ENCODE results near the gene MSI2. TPM values are rescaled to one million over a fixed set of nuclear protein-coding genes. Genes with fewer than 3 reads are reported as not detected.

MSI2 gene
- total RNA-seq, 1 experiment from 2014 or later: 75.0 TPM

GRCh38 chr17:57417956-57418355 is 161.6 kb downstream of the MSI2 start:
- DNase-seq (ENCODE audit: low spot score): no peak
- in situ Hi-C loops (cut with HindIII; ENCODE audit: low sequenced_read_pairs): no loop called here

- no peak for DNase-seq (ENCODE audit: low spot score)
- in situ Hi-C loops (cut with HindIII; ENCODE audit: low sequenced_read_pairs): no loop called here
Observed at GRCh38 chr17:57418463-57419246, 162.3 kb downstream of the MSI2 start.

DNA sequence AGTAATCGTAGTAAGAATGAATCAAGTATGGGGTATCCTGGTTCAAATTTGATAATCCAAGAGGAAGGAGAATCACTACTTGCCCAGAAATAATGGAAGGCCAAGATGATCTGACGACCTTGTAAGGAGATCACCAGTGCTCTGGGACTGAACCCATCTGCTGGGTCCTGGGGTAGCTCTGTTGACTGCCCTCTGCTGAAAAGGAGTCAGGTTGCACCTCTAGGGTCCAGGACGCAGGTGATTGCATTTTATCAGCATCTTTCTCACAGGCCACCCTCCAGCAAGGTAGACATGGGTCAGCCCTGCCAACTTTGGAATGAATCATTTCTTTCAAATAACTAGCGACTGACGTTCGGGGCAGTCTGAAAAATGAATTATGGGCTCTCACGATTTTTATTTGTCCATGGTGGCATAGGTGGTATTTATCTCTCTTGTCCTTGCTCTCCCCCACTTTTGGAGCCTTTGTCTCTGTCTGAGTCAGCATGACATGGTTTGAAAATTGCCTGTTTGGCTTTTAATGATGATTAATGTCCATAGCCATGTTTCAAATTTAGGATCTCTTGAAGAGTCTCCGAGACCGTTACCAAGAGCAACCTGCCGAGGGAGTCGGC is 163.7 kb downstream of the MSI2 start:
- DNase-seq (ENCODE audit: low spot score): no peak
- in situ Hi-C loops (cut with HindIII; ENCODE audit: low sequenced_read_pairs): no loop called here

- no peak for DNase-seq (ENCODE audit: low spot score)
- in situ Hi-C loops (cut with HindIII; ENCODE audit: low sequenced_read_pairs): no loop called here
Observed at GRCh38 chr17:57420734-57421717, 164.7 kb downstream of the MSI2 start.

DNA sequence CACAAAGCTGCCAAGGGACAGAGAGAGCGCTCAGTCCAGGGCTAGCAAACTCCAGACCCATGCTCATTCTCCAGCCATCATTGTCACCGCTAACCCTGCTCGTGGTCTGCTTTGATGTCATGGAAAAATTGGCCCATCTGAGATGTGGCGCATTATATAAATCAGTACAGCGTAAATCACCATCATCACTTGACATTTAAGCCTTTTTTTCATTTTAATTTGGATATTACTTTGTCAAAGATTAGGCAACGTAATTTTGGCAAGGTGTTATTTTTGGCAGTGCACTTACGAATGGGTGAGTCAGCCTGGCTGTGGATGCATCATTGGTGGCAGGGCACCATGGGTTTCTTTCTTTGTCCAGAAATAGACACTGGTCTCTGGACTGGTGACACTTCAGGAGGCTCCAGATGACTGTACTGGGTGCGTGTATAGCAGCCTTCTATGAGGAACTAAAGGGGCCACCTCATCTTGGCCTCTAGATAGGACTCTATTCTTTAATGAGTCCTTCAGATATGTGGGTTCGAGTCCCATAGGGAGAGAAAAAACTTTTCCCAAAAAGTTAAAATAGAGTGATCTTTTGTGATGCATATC is 166.3 kb downstream of the MSI2 start:
- in situ Hi-C loops (cut with HindIII; ENCODE audit: low sequenced_read_pairs): no loop called here
- DNase-seq (ENCODE audit: low spot score): peak; percentile 40

DNA sequence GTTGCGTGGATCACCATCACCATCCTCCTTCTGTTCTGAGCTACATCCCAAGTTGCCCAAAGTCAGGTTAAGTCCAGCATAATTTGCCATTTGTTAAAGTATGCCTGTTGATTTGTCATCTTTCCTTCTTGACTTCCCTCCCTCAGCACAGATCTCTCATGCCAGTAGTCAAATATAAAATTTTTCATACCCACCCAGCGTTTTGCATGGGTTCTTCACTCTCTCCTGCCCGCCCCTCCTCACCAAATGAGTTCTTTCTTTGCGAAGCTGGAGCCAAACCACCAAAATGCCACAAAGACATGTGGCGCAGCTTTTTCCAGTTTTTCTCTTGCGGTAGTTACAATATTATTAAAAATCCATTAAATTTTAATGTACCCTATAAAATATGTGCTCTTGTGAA is 167.2 kb downstream of the MSI2 start:
- in situ Hi-C loops (cut with HindIII; ENCODE audit: low sequenced_read_pairs): no loop called here
- no peak for DNase-seq (ENCODE audit: low spot score)

DNA sequence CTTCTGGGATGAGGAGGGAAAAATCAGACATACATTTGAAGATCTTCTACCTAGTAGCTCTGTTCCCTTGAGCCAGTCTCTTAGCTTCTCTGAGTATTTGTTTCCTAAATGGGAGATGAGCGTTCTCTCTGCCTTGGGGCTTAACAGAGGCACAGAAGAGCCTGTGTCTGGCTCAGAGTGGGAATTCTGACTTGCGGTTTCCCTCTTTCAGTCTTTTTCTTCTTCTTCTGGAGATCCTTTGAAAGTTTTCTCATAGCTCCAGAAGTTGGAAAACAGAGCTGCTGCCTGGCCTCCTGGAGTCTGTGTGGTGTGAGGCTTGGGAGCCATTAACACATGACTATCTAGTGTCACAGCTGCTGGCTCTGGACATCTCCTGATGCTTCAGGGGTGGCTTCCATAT is 167.9 kb downstream of the MSI2 start:
- in situ Hi-C loops (cut with HindIII; ENCODE audit: low sequenced_read_pairs): no loop called here
- DNase-seq (ENCODE audit: low spot score): no peak

- in situ Hi-C loops (cut with HindIII; ENCODE audit: low sequenced_read_pairs): no loop called here
- no peak for DNase-seq (ENCODE audit: low spot score)
Observed at GRCh38 chr17:57424777-57425188, 168.5 kb downstream of the MSI2 start.

- in situ Hi-C loops (cut with HindIII; ENCODE audit: low sequenced_read_pairs): no loop called here
- no peak for DNase-seq (ENCODE audit: low spot score)
Observed at GRCh38 chr17:57425431-57425830, 169.1 kb downstream of the MSI2 start.

- in situ Hi-C loops (cut with HindIII; ENCODE audit: low sequenced_read_pairs): no loop called here
Observed at GRCh38 chr17:57425903-57426880, 169.9 kb downstream of the MSI2 start.

DNA sequence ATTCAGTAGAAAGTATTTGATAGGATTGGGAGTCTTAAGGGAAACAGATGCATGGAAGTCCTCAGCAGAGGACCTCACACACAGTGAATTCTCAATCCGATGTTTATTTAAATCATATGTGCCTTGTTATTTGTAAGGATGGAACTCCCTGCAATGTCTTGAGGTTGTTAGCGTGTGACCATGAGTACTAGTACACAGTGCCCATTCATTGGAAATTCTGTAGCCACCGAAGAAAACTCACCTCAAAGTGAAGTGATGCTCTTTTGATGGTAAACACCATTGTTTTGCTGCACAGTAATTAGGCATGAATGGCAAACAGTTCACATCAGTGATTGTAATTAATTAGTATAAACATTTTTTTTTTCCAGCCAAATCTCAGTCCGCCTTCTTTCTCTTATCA is 173.6 kb downstream of the MSI2 start:
- in situ Hi-C loops (cut with HindIII; ENCODE audit: low sequenced_read_pairs): no loop called here
- DNase-seq (ENCODE audit: low spot score): no peak

More at GRCh38 chr17:57425903-57426880, 169.9 kb downstream of the MSI2 start:
- no peak for DNase-seq (ENCODE audit: low spot score)

GRCh38 chr17:57431415-57431814 is 175.1 kb downstream of the MSI2 start:
- in situ Hi-C loops (cut with HindIII; ENCODE audit: low sequenced_read_pairs): no loop called here
- no peak for DNase-seq (ENCODE audit: low spot score)

GRCh38 chr17:57432507-57433277 is 176.4 kb downstream of the MSI2 start:
- no peak for DNase-seq (ENCODE audit: low spot score)
- in situ Hi-C loops (cut with HindIII; ENCODE audit: low sequenced_read_pairs): no loop called here

GRCh38 chr17:57433452-57433851 is 177.1 kb downstream of the MSI2 start:
- no peak for DNase-seq (ENCODE audit: low spot score)
- in situ Hi-C loops (cut with HindIII; ENCODE audit: low sequenced_read_pairs): no loop called here

DNA sequence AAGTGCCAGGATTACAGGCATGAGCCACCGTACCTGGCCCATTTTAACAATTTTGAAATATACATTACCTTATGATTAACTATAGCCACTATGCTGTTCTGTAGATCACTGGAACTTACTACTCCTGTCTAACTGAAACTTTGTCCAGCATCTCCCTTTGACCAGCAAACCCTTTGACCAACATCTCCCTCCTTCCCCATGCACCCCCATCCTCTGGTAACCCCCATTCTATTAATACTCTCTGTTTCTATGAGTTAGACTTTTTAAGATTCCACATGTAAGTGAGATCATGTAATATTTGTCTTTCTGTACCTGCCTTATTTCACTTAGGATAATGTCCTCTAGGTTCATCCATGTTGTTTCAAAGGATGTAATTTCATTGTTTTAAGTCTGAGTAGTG is 178.0 kb downstream of the MSI2 start:
- in situ Hi-C loops (cut with HindIII; ENCODE audit: low sequenced_read_pairs): no loop called here
- DNase-seq (ENCODE audit: low spot score): no peak

GRCh38 chr17:57436565-57436964 is 180.2 kb downstream of the MSI2 start:
- in situ Hi-C loops (cut with HindIII; ENCODE audit: low sequenced_read_pairs): no loop called here
- DNase-seq (ENCODE audit: low spot score): no peak

DNA sequence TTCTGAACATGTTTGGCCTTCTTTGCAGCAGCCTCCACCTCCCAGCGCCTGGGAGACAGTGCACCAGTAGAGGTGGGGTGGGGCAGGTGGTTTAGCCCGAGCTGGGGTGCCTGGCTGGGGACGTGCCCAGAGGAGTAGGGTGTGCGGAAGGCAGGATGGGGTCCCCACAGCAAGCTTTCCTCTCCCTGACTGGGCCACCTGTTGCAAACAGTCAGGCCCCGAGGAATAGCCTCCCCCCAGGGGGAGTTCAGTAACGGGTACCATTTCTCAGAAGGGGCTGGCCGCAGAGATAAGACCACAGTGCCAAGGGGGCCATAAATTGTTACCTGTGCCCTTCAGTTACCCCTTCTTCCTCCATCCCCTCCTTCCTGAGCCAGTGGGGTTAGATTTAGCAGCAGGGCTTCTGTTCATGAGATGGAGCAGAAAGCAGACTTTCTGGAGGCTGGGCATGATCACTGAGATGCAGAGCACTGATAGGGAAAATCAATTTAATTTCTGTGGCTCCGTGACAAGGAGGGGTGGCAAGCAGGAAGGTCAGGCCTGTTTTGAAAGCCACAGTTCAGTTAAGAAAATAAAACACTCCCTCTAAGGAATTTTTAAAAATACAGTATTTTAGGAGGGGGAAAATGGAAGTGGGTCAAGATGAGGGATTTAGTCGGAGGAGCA is 181.9 kb downstream of the MSI2 start:
- DNase-seq (ENCODE audit: low spot score): no peak
- in situ Hi-C loops (cut with HindIII; ENCODE audit: low sequenced_read_pairs): no loop called here
